Bone marrow (tissue), 2 donors: ENCODE data around the gene VCL.

Experiments
- DNase-seq, 2 donors: peaks; one replicate each; lab custom pipeline; 2025; lab: John Stamatoyannopoulos, UW

Gene VCL

DNA sequence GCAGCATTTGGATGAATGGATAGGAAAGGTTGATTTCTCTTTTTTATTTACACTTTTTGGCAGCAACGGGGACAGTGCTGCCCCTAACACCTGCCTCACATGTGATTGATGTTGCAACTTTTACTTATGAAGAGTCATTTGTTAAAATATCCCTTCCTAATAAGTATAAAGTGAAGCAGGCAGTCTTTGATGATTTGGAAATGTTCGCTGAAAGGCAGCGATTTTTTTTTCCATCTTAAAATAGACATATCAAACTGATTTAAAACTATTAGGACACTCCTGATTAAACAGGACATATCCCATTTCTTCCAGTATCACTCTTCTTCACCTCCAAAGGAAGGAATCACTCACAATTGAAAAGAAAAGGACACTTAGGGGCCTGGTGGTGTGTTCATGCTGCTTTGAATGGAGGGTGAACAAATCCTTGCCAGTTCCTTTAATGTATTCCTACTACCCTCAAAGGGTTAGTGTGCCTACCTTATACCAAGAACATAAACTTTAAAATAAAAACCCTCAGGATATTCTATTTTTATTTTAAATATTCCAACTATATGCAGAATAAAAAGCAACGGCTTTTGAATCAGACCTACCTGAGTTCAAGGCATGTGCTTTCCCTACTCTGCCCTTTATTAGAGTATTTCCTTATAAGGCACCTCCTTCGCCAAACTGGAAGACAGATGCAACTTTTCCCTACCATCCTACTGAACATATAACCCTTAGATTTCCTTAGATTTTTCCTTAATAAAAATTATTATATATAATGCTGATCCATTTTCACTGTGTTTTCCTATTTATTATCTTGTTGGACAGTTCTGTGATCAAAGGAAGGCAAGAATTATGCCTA lies 154.2 kb downstream of the VCL start:
- no peak for DNase-seq

DNA sequence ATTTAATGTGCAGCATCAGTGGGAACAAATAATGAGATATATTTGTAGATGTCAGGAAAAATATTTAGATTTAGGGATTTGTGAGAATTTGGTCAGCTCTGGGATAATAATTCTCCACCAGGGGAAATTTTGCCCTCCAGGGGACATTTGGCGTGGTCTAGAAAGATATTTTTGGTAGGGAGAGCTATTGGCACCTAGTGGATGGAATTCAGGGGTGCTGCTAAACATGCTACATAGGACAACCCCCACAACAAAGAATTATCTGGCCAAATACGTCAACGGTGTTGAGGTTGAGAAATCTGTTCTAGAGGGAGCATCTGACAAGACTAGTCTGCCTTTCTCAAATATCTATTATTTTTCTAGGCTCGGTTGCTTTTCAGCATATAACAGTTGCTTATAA lies 155.2 kb downstream of the VCL start:
- no peak for DNase-seq

DNA sequence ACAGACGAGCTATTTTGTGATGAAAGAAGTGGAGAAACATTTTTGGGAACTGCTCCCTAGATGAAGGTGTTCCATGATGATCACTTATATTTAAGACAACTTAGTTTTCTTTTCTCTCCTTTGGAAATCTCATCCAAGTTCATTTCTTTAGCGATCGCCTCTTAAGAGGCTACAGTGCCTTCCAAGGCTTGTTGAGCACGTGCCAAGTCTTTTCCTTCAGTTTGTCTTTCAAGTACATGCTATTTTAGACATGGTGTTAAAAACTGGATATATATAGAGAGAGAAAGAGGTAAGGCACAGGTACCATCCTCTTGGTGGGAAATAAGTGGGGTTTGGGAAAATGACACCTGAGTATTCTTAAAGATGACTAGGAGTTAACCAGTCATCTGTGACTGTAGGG lies 155.8 kb downstream of the VCL start:
- no peak for DNase-seq

DNA sequence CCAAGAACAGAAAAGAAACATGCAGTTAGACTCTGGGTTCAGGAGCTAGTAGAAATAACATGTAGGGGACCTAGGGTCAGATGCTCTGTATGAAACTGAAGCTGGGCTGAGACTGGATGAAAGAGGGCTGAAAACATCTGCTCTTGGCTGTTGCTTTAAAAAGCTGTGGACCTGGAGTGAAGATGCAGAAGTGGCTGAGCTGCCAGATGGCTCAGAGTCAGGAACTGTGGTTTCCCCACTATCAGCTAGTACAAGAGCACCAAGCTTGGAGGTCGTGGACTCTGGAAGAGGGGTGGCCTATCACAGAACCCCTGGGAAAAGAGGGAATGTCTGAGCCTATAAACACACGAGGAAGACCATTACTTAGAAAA lies 159.0 kb downstream of the VCL start:
- DNase-seq, result peak in 1 of 2 donors; percentile 72

DNA sequence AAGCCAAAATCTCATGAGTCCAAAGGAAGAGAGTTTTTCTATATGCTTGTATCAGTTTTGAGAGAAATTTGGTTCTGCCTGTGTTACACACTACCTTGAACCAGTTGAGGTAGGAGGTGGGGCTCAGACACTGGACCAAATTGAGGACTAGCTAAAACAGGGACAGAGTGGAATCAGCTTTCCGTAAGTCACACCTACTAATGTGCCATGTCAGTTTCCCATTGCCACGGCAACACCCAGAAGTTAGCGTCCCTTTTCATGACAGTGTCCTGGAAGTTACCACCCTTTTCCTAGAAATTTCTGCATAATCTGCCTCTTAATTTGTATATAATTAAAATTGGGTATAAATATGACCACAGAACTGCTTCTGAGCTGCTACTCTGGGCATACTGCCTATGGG lies 162.1 kb downstream of the VCL start:
- DNase-seq, result no peak

DNA sequence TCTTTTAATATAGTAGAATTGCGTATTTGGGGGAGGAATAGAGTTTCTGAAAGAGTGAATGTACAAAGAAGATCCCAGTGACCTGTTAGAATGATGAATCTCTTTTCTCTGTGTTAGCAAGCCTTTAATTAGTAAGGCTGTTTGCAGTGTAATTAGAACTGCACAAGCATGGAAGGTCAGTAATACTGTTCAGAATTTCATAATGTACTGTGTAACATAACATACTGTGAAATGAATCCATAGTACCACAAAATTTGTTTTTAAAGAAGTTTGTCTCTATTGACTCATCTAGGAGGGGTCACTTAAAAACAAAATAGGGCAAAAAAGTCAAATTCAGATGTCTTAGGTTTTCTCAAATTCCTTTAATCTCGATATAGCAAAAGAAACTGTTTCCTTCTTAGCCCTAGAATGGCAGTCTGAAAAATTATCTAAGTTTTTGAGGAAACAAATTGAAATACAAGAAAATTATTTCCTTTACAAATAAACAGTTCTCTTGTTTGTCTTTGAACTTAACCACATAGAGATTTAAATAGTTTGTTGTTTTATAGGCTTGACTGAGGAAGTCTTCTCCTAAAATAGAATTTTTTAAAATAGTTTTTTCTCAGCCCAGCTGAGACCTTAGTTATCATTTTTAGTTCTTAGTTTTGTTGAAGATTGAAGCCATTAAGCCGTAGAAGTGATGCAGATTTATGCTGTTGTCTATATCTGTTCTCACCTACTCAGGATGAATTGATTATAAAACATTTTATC lies 165.6 kb downstream of the VCL start:
- peak in 1 of 2 donors; percentile 19 for DNase-seq

DNA sequence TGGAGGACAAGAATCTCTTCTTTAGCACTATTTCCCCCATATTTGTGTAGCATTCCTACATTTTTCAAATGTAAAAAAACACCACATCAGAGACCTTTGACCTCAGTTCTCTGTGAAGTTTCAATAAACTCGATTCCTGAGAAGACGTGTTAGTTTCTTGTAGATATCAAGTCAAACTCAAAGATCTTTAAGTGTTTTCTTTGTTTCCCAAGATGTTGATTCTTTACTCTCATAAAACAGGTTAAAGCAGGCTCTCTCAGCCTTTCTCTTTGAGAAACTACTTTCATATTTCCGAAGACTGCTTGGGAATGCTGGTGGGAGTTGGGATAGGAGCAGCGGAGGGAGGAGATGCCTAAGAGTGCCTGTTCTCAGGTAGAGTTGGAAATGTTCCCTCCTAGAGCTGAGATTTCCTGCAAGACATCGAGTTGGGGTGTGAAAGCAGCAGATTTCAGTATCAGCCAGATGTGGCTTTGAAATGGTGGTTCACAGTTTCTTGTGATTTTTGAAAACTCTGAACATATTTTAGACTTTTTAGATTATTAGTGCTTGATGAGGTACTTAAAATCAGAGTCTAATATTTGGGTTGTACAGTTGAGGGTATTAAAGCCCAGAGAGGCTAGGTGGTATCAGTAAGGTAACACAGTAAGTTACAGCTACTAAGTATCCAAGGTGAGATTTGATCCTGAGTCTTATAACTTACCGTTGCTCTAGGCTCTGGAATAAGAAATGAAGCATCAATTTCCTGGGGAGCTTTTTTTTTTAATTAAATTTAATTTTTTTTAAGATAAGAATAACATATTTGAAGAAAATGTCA lies 167.0 kb downstream of the VCL start:
- no peak for DNase-seq

DNA sequence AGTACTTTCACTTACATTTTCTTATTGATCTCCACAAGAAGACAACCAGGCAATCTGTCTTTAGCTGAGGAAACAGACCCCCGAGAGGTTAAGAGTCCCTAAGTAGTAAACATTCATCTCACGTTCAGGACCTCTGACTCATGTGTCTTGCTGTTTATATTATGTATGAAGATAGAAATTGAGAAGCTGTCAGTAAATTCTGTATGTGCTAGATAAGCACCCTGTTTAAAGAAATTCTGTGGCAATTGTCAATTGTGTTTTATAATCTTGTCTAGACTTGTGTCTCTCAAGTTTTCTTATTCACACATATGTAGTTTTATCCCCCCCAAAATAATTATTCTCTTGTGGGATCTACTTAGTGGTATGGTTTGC lies 167.6 kb downstream of the VCL start:
- DNase-seq, result peak in 1 of 2 donors; percentile 59

DNA sequence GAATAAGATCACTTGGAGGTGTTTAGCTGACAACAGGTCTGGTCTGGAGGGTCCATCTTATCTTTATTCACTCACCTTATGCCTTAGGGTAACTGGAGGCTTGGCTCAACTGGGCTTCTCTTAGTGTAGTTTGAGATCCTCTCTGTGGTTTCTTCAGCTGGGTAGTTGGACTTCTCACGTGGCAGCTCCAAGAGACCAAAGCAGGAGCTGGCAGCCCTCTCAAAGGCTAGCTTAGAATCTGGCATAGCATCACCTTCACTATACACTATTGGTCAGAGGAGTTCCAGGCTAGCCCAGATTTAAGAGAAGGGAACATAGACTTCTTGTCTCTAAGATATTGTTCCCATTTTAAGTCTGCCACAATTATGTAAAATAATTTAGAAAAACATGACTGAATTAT lies 169.5 kb downstream of the VCL start:
- no peak for DNase-seq
